Nephron progenitor cell (in vitro differentiated cells): ENCODE results near the gene LBHD1.

Source experiments
- DNase-seq: peaks from one replicate; pipeline ENCODE4 v3.0.0; 2021
- H3K27ac Mint-ChIP-seq: 2 replicates; pipeline ENCODE4 v1.8.0; 2021; ENCODE audit warnings: mild to moderate bottlenecking, moderate library complexity, mixed read lengths
- H3K27me3 Mint-ChIP-seq: 2 replicates; pipeline ENCODE4 v1.8.0; 2021; ENCODE audit warnings: mild to moderate bottlenecking, low read depth, mixed read lengths; ENCODE audit not compliant: poor library complexity
- H3K36me3 Mint-ChIP-seq: 2 replicates; pipeline ENCODE4 v1.8.0; 2021; ENCODE audit warnings: low read depth, mixed read lengths
- H3K4me1 Mint-ChIP-seq: 2 replicates; pipeline ENCODE4 v1.8.0; 2021; ENCODE audit warnings: mixed read lengths
- H3K4me3 Mint-ChIP-seq: 2 replicates; pipeline ENCODE4 v1.8.0; 2021; ENCODE audit warnings: mild to moderate bottlenecking, moderate library complexity, mixed read lengths
- H3K9me3 Mint-ChIP-seq: 2 replicates; pipeline ENCODE4 v1.8.0; 2021; ENCODE audit warnings: mild to moderate bottlenecking, moderate library complexity, mixed read lengths
- CTCF ChIP-seq: fragments of 200-600 bp; sonication (generic); IDR thresholded peaks from 2 replicates; pipeline ENCODE4 v1.5.0; 2021; ENCODE audit warnings: antibody characterized with exemption

LBHD1 gene

GRCh38 chr11:62666259-62666926 is 5.7 kb downstream of the LBHD1 start:
- Mint-ChIP-seq H3K27ac (peak overlapping the region; percentile 19), H3K4me3 (peak overlapping the region; percentile 98)
- TF ChIP-seq CTCF, result no peak

GRCh38 chr11:62665599-62666258 is 6.3 kb downstream of the LBHD1 start:
- DNase-seq, result no peak
- H3K4me3 Mint-ChIP-seq, result peak overlapping the region; percentile 98

More at GRCh38 chr11:62666259-62666926, 5.7 kb downstream of the LBHD1 start:
- peaks cover 37% of the 10 kb centered on the region for H3K4me1 Mint-ChIP-seq
- H3K27me3 Mint-ChIP-seq, result no peaks in the 10 kb centered on the region
- no peak for DNase-seq
- peaks cover 27% of the 10 kb centered on the region for H3K36me3 Mint-ChIP-seq
- H3K9me3 Mint-ChIP-seq, result no peaks in the 10 kb centered on the region

GRCh38 chr11:62665075-62665598 is 6.9 kb downstream of the LBHD1 start, which contains the start of the genes C11orf98 and CSKMT:
C11orf98 (minus strand) TSS chr11:62665210; CDS start chr11:62665169, 41 bp downstream.
CSKMT (plus strand) TSS chr11:62665312; CDS start chr11:62665880, 568 bp downstream.
- Mint-ChIP-seq H3K4me3 (peak within 1 kb of the TSS; percentile 98), H3K36me3 (peaks cover 29% of the 10 kb centered on the region), H3K4me1 (peaks cover 30% of the 10 kb centered on the region), H3K27ac (peak within 1 kb of the TSS; percentile 99), H3K9me3 (no peaks in the 10 kb centered on the region), H3K27me3 (no peaks in the 10 kb centered on the region)
- peak; percentile 97 for DNase-seq
- no peak for TF ChIP-seq CTCF

More at GRCh38 chr11:62665599-62666258, 6.3 kb downstream of the LBHD1 start:
- Mint-ChIP-seq H3K9me3 (no peaks in the 10 kb centered on the region), H3K36me3 (peaks cover 29% of the 10 kb centered on the region), H3K27me3 (no peaks in the 10 kb centered on the region), H3K27ac (peak overlapping the region; percentile 99), H3K4me1 (peaks cover 30% of the 10 kb centered on the region)
- no peak for TF ChIP-seq CTCF

- peak; percentile 72 for DNase-seq
- TF ChIP-seq CTCF, result no peak
- peak overlapping the region; percentile 99 for H3K27ac Mint-ChIP-seq
- peak overlapping the region; percentile 98 for H3K4me3 Mint-ChIP-seq
- no peaks in the 10 kb centered on the region for H3K27me3 Mint-ChIP-seq
- peaks cover 24% of the 10 kb centered on the region for H3K4me1 Mint-ChIP-seq
- H3K36me3 Mint-ChIP-seq, result peaks cover 28% of the 10 kb centered on the region
- H3K9me3 Mint-ChIP-seq, result no peaks in the 10 kb centered on the region
Measured at GRCh38 chr11:62664405-62665074, 7.5 kb downstream of the LBHD1 start.

DNA sequence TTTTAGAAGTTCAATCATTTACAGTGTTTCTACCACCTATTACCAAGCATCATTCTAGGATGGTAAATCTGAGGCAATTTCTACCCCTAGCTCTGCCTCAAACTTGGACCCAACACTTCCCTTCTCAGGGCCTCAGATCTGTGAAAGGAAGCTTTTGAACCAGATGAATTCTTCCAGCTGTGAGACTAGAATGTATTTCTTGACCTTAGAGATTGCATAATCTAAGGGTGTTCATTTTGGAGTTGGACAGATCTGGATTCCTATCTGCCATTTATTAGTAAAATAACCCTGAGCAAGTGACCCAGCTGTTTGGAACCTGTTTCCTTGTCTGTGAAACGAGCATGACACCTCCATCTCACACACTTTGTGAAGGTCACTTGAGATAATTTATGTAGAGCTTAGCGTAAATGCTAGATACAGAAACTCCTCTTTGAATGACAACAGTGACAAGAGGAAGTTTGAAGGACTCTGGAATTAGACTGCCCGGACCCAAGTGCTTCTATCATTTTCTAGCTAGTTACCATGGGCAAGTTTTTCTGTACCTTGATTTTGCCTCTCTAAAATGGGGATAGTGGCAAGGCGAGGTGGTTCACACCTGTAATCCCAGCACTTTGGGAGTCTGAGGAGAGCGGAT is 15.2 kb downstream of the LBHD1 start:
- peaks cover 14% of the 10 kb centered on the region for H3K4me1 Mint-ChIP-seq
- TF ChIP-seq CTCF, result no peak
- H3K4me3 Mint-ChIP-seq, result no peak overlapping the region
- no peaks in the 10 kb centered on the region for H3K9me3 Mint-ChIP-seq
- DNase-seq, result no peak
- H3K36me3 Mint-ChIP-seq, result peaks cover 4% of the 10 kb centered on the region
- H3K27ac Mint-ChIP-seq, result no peak overlapping the region
- peaks cover 7% of the 10 kb centered on the region for H3K27me3 Mint-ChIP-seq
